Islet of Langerhans (tissue), 1 donor: Measurements from ENCODE around the gene ZBTB1.

Experiments used
- FAIRE-seq: peaks from one replicate; lab custom pipeline; 2011; peaks lifted over from hg19 to GRCh38; lab: Jason Lieb, UNC

ZBTB1 gene

GRCh38 chr14:64504310-64504896, at the start of gene ZBTB1:
Gene ZBTB1 (plus strand): TSS chr14:64504770. CDS start chr14:64521505, 16,735 bp downstream.
- no peak for FAIRE-seq

GRCh38 chr14:64459405-64460136, 45.0 kb upstream of the ZBTB1 start:
- FAIRE-seq, result no peak

GRCh38 chr14:64461221-64461620, 43.3 kb upstream of the ZBTB1 start:
- FAIRE-seq, result no peak

GRCh38 chr14:64463195-64463594, 41.4 kb upstream of the ZBTB1 start:
- no peak for FAIRE-seq

GRCh38 chr14:64463873-64464272, 40.7 kb upstream of the ZBTB1 start:
- FAIRE-seq, result no peak

- no peak for FAIRE-seq
Measured at GRCh38 chr14:64464651-64465050, 39.9 kb upstream of the ZBTB1 start.

GRCh38 chr14:64465191-64465822, 39.3 kb upstream of the ZBTB1 start, which contains the start of gene AKAP5:
Gene AKAP5 (plus strand): TSS chr14:64465499. CDS start chr14:64468395, 2,896 bp downstream.
- FAIRE-seq, result no peak

GRCh38 chr14:64465831-64466554, 38.6 kb upstream of the ZBTB1 start:
- no peak for FAIRE-seq

- FAIRE-seq, result no peak
Measured at GRCh38 chr14:64467101-64467500, 37.5 kb upstream of the ZBTB1 start.

- FAIRE-seq, result no peak
Measured at GRCh38 chr14:64467566-64467965, 37.0 kb upstream of the ZBTB1 start.

GRCh38 chr14:64468451-64468850, 36.1 kb upstream of the ZBTB1 start:
- FAIRE-seq, result no peak

GRCh38 chr14:64474041-64474440, 30.5 kb upstream of the ZBTB1 start:
- no peak for FAIRE-seq

- no peak for FAIRE-seq
Measured at GRCh38 chr14:64474698-64475097, 29.9 kb upstream of the ZBTB1 start.

GRCh38 chr14:64475585-64476273, 28.8 kb upstream of the ZBTB1 start:
- no peak for FAIRE-seq

GRCh38 chr14:64476438-64476837, 28.1 kb upstream of the ZBTB1 start:
- FAIRE-seq, result no peak

GRCh38 chr14:64478634-64479250, 25.8 kb upstream of the ZBTB1 start:
- peak; percentile 95 for FAIRE-seq

GRCh38 chr14:64488590-64489099, 15.9 kb upstream of the ZBTB1 start:
- no peak for FAIRE-seq

- no peak for FAIRE-seq
Measured at GRCh38 chr14:64491637-64492036, 12.9 kb upstream of the ZBTB1 start.

GRCh38 chr14:64493455-64493854, 11.1 kb upstream of the ZBTB1 start:
- FAIRE-seq, result no peak

- FAIRE-seq, result no peak
Measured at GRCh38 chr14:64495252-64495651, 9.3 kb upstream of the ZBTB1 start.

- no peak for FAIRE-seq
Measured at GRCh38 chr14:64496764-64497163, 7.8 kb upstream of the ZBTB1 start.

GRCh38 chr14:64500088-64500487, 4.5 kb upstream of the ZBTB1 start:
- no peak for FAIRE-seq
